HG02623 (cell line): Measurements from ENCODE around the gene NPIPA8.
"Not testable (repeated sequence)": the region's sequence is repeated elsewhere in the genome, so short reads cannot be mapped to it uniquely, and the experiment has no call there.

Experiments
- ATAC-seq: cut with Tn5 transposase; IDR thresholded peaks from one replicate; pipeline ENCODE4 v1.9.1; 2021; ENCODE audit warnings: moderate library complexity; ENCODE audit not compliant: unreplicated experiment

Gene NPIPA8

GRCh38 chr16:18280319-18280718, 56.2 kb downstream of the NPIPA8 start:
- ATAC-seq, result not testable (repeated sequence)

- not testable (repeated sequence) for ATAC-seq
Measured at GRCh38 chr16:18276756-18277155, 59.8 kb downstream of the NPIPA8 start.

GRCh38 chr16:18270171-18270570, 66.4 kb downstream of the NPIPA8 start:
- ATAC-seq, result not testable (repeated sequence)
